ENCODE results near the gene NABP1. TPM values are rescaled to one million over a fixed set of nuclear protein-coding genes. Genes with fewer than 3 reads are reported as not detected.

The NABP1 gene, protein sequence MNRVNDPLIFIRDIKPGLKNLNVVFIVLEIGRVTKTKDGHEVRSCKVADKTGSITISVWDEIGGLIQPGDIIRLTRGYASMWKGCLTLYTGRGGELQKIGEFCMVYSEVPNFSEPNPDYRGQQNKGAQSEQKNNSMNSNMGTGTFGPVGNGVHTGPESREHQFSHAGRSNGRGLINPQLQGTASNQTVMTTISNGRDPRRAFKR
- 10 to 100 TPM; 26.8 to 62.5 TPM for polyA plus RNA-seq

- no peaks in the 10 kb centered on the region for H3K27me3 ChIP-seq (ENCODE audit: control insufficient read depth in 1 of 2, insufficient read depth in 2 of 2, low read length in 2 of 2)
- peak within 1 kb of the TSS; percentile 59 to 83 for H3K4me3 ChIP-seq (ENCODE audit: low read depth in 1 of 2, low read length in 2 of 2)
- peak within 1 kb of the TSS; percentile 96 to 98 for H3K27ac ChIP-seq (ENCODE audit: low read depth in 2 of 2, low read length in 1 of 2)
- WGBS, 2 donors: 0% methylated on average over 52 to 66 of the region's 66 CpGs
- H3K36me3 ChIP-seq (ENCODE audit: control insufficient read depth in 2 of 2, insufficient read depth in 2 of 2, low read length in 1 of 2): peaks cover 0 to 3% of the 10 kb centered on the region in 2 donors
- H3K4me1 ChIP-seq (ENCODE audit: control insufficient read depth in 2 of 2, insufficient read depth in 2 of 2, low read length in 1 of 2): no peaks in the 10 kb centered on the region
- H3K9me3 ChIP-seq (ENCODE audit: control insufficient read depth in 2 of 2, insufficient read depth in 1 of 2, low read depth in 1 of 2, low read length in 1 of 2): peaks cover 0 to 2% of the 10 kb centered on the region in 2 donors
Observed at GRCh38 chr2:191677646-191678436, at the start of gene NABP1. NABP1 (plus strand) TSS chr2:191678136; CDS start chr2:191678615, 479 bp downstream.

- no peak overlapping the region for H3K4me3 ChIP-seq (ENCODE audit: low read depth in 1 of 2, low read length in 2 of 2)
- 73 to 76% methylated on average over 7 of the region's 7 CpGs for WGBS, 2 donors
- no peaks in the 10 kb centered on the region for H3K27me3 ChIP-seq (ENCODE audit: control insufficient read depth in 1 of 2, insufficient read depth in 2 of 2, low read length in 2 of 2)
Observed at GRCh38 chr2:191629001-191629453, 48.9 kb upstream of the NABP1 start.

DNA sequence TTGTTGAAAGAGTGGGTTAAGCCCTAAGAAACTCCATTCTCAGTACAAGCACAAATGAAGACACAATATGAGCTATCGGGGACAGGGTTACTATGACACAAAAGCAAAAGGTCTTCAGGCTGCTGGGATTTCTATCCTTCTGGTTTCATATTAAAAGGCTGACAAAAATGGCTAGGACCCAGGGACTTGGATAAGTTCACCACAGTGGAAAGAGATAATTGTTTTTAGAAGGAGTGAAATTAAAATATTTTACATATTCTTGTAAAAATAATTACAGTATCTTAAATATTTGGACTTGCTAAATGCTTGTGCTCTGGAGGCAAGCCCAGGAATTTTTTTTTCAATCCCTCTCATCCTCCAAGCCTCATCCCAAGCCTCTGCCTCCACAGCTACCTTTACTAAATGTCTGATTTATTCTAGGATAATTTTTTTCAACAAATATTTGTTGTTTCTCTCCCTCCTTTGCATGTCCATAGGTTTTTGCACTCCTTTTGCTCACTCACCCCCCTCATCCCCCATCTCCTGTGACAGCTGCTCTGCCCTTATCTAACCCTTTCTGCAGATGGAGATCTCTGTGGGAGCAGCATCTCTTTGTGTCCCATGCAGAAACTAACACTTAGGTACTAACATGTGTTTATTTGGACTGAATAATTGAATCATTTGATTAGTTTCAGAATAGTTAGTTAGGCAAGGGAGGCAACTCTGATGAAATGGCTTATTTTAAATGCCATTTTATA lies 47.8 kb upstream of the NABP1 start:
- 64 to 68% methylated on average over 1 of the region's 1 CpG for WGBS, 2 donors
- no peak overlapping the region for H3K27ac ChIP-seq (ENCODE audit: low read depth in 2 of 2, low read length in 1 of 2)

More at GRCh38 chr2:191629001-191629453, 48.9 kb upstream of the NABP1 start:
- Histone ChIP-seq H3K4me1 (ENCODE audit: control insufficient read depth in 2 of 2, insufficient read depth in 2 of 2, low read length in 1 of 2) (no peaks in the 10 kb centered on the region), H3K27ac (ENCODE audit: low read depth in 2 of 2, low read length in 1 of 2) (no peak overlapping the region), H3K36me3 (ENCODE audit: control insufficient read depth in 2 of 2, insufficient read depth in 2 of 2, low read length in 1 of 2) (no peaks in the 10 kb centered on the region), H3K9me3 (ENCODE audit: control insufficient read depth in 2 of 2, insufficient read depth in 1 of 2, low read depth in 1 of 2, low read length in 1 of 2) (no peaks in the 10 kb centered on the region)

DNA sequence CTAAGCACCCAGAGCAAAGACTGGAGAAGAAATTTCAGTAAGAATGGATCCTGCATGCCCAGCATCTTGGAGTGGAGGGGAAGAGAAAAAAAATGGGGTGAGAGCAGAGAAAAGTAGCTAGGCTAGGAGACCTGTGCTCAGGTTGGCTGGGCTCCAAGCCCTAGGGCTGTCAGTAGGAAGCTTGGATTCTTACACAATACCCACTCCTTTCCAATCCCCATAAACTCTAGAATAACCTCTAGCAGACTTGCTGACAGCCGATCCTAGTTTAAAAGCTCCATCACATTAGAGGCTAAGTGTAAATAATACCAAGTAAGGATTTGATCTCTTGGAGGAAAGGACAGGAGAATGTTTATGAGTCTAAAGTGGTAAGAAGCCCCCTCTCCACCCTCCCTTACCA lies 46.2 kb upstream of the NABP1 start:
- Histone ChIP-seq H3K4me3 (ENCODE audit: low read depth in 1 of 2, low read length in 2 of 2) (no peak overlapping the region), H3K4me1 (ENCODE audit: control insufficient read depth in 2 of 2, insufficient read depth in 2 of 2, low read length in 1 of 2) (no peaks in the 10 kb centered on the region), H3K27me3 (ENCODE audit: control insufficient read depth in 1 of 2, insufficient read depth in 2 of 2, low read length in 2 of 2) (no peaks in the 10 kb centered on the region), H3K9me3 (ENCODE audit: control insufficient read depth in 2 of 2, insufficient read depth in 1 of 2, low read depth in 1 of 2, low read length in 1 of 2) (no peaks in the 10 kb centered on the region), H3K27ac (ENCODE audit: low read depth in 2 of 2, low read length in 1 of 2) (no peak overlapping the region), H3K36me3 (ENCODE audit: control insufficient read depth in 2 of 2, insufficient read depth in 2 of 2, low read length in 1 of 2) (no peaks in the 10 kb centered on the region)
- 36% methylated on average over 1 of the region's 1 CpG for WGBS, 2 donors

More for the DNA sequence above, 47.8 kb upstream of the NABP1 start:
- no peak overlapping the region for H3K4me3 ChIP-seq (ENCODE audit: low read depth in 1 of 2, low read length in 2 of 2)
- no peaks in the 10 kb centered on the region for H3K9me3 ChIP-seq (ENCODE audit: control insufficient read depth in 2 of 2, insufficient read depth in 1 of 2, low read depth in 1 of 2, low read length in 1 of 2)
- no peaks in the 10 kb centered on the region for H3K36me3 ChIP-seq (ENCODE audit: control insufficient read depth in 2 of 2, insufficient read depth in 2 of 2, low read length in 1 of 2)
- no peaks in the 10 kb centered on the region for H3K4me1 ChIP-seq (ENCODE audit: control insufficient read depth in 2 of 2, insufficient read depth in 2 of 2, low read length in 1 of 2)
- H3K27me3 ChIP-seq (ENCODE audit: control insufficient read depth in 1 of 2, insufficient read depth in 2 of 2, low read length in 2 of 2): no peaks in the 10 kb centered on the region

- Histone ChIP-seq H3K36me3 (ENCODE audit: control insufficient read depth in 2 of 2, insufficient read depth in 2 of 2, low read length in 1 of 2) (no peaks in the 10 kb centered on the region), H3K27me3 (ENCODE audit: control insufficient read depth in 1 of 2, insufficient read depth in 2 of 2, low read length in 2 of 2) (no peaks in the 10 kb centered on the region), H3K9me3 (ENCODE audit: control insufficient read depth in 2 of 2, insufficient read depth in 1 of 2, low read depth in 1 of 2, low read length in 1 of 2) (no peaks in the 10 kb centered on the region), H3K4me3 (ENCODE audit: low read depth in 1 of 2, low read length in 2 of 2) (no peak overlapping the region), H3K27ac (ENCODE audit: low read depth in 2 of 2, low read length in 1 of 2) (no peak overlapping the region), H3K4me1 (ENCODE audit: control insufficient read depth in 2 of 2, insufficient read depth in 2 of 2, low read length in 1 of 2) (peaks cover 0 to 2% of the 10 kb centered on the region in 2 donors)
- 91 to 92% methylated on average over 3 of the region's 3 CpGs for WGBS, 2 donors
Observed at GRCh38 chr2:191632426-191632825, 45.5 kb upstream of the NABP1 start.

GRCh38 chr2:191634791-191635190 lies 43.1 kb upstream of the NABP1 start:
- Histone ChIP-seq H3K27me3 (ENCODE audit: control insufficient read depth in 1 of 2, insufficient read depth in 2 of 2, low read length in 2 of 2) (no peaks in the 10 kb centered on the region), H3K4me3 (ENCODE audit: low read depth in 1 of 2, low read length in 2 of 2) (no peak overlapping the region), H3K27ac (ENCODE audit: low read depth in 2 of 2, low read length in 1 of 2) (no peak overlapping the region), H3K4me1 (ENCODE audit: control insufficient read depth in 2 of 2, insufficient read depth in 2 of 2, low read length in 1 of 2) (peaks cover 0 to 2% of the 10 kb centered on the region in 2 donors), H3K36me3 (ENCODE audit: control insufficient read depth in 2 of 2, insufficient read depth in 2 of 2, low read length in 1 of 2) (no peaks in the 10 kb centered on the region), H3K9me3 (ENCODE audit: control insufficient read depth in 2 of 2, insufficient read depth in 1 of 2, low read depth in 1 of 2, low read length in 1 of 2) (no peaks in the 10 kb centered on the region)
- 94 to 98% methylated on average over 1 of the region's 1 CpG for WGBS, 2 donors

DNA sequence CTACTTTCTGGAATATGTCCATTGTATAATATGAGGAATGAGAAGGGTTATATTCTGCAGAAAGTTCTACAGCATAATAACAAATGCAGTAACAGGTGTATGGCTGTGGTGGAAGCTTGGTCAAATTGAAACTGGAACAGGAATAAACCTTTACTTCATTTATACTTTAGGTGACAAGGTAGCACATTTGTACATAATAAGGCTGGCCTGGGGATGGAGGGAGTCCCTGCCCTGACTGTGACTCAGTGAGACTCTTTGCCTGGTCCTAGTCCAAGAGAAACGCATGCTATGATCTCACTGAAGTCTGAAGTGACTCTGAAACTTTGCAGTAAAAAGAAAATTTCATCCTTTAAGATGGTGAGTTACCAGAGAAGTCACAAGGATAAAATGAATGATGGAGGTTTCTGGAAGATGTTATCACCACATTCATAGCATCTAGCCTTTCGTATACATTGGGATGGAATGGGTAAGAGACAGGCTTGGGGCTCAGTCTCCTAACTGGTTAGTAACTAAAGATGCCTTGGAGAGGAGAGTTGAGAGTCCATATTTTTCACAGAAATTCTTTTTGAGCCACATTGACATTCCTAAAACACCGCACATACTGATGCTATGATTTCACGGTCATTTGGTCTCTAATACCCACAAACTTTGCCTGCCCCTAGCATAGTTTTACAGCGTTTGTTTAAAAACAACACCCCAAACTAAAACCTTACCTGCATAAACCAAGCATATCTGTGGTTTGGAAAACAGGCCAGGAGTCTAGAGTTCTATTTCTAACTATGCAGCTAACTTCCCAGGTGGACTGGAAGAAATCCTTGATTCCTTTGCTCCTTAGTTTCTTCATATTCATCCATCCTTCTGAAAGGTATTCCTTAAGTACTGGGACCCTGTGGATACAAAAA lies 42.4 kb upstream of the NABP1 start:
- Histone ChIP-seq H3K36me3 (ENCODE audit: control insufficient read depth in 2 of 2, insufficient read depth in 2 of 2, low read length in 1 of 2) (no peaks in the 10 kb centered on the region), H3K27ac (ENCODE audit: low read depth in 2 of 2, low read length in 1 of 2) (no peak overlapping the region), H3K4me3 (ENCODE audit: low read depth in 1 of 2, low read length in 2 of 2) (no peak overlapping the region), H3K9me3 (ENCODE audit: control insufficient read depth in 2 of 2, insufficient read depth in 1 of 2, low read depth in 1 of 2, low read length in 1 of 2) (no peaks in the 10 kb centered on the region), H3K27me3 (ENCODE audit: control insufficient read depth in 1 of 2, insufficient read depth in 2 of 2, low read length in 2 of 2) (no peaks in the 10 kb centered on the region), H3K4me1 (ENCODE audit: control insufficient read depth in 2 of 2, insufficient read depth in 2 of 2, low read length in 1 of 2) (peaks cover 0 to 2% of the 10 kb centered on the region in 2 donors)
- WGBS, 2 donors: 76 to 83% methylated on average over 5 of the region's 5 CpGs

GRCh38 chr2:191636235-191636543 lies 41.7 kb upstream of the NABP1 start:
- peaks cover 0 to 2% of the 10 kb centered on the region in 2 donors for H3K4me1 ChIP-seq (ENCODE audit: control insufficient read depth in 2 of 2, insufficient read depth in 2 of 2, low read length in 1 of 2)
- no peak overlapping the region for H3K27ac ChIP-seq (ENCODE audit: low read depth in 2 of 2, low read length in 1 of 2)
- no peaks in the 10 kb centered on the region for H3K9me3 ChIP-seq (ENCODE audit: control insufficient read depth in 2 of 2, insufficient read depth in 1 of 2, low read depth in 1 of 2, low read length in 1 of 2)
- no peaks in the 10 kb centered on the region for H3K36me3 ChIP-seq (ENCODE audit: control insufficient read depth in 2 of 2, insufficient read depth in 2 of 2, low read length in 1 of 2)
- H3K27me3 ChIP-seq (ENCODE audit: control insufficient read depth in 1 of 2, insufficient read depth in 2 of 2, low read length in 2 of 2): no peaks in the 10 kb centered on the region
- H3K4me3 ChIP-seq (ENCODE audit: low read depth in 1 of 2, low read length in 2 of 2): no peak overlapping the region

- WGBS, 2 donors: 96 to 100% methylated on average over 1 of the region's 1 CpG
- Histone ChIP-seq H3K27ac (ENCODE audit: low read depth in 2 of 2, low read length in 1 of 2) (no peak overlapping the region), H3K4me3 (ENCODE audit: low read depth in 1 of 2, low read length in 2 of 2) (no peak overlapping the region), H3K4me1 (ENCODE audit: control insufficient read depth in 2 of 2, insufficient read depth in 2 of 2, low read length in 1 of 2) (peaks cover 0 to 2% of the 10 kb centered on the region in 2 donors), H3K9me3 (ENCODE audit: control insufficient read depth in 2 of 2, insufficient read depth in 1 of 2, low read depth in 1 of 2, low read length in 1 of 2) (no peaks in the 10 kb centered on the region), H3K36me3 (ENCODE audit: control insufficient read depth in 2 of 2, insufficient read depth in 2 of 2, low read length in 1 of 2) (no peaks in the 10 kb centered on the region), H3K27me3 (ENCODE audit: control insufficient read depth in 1 of 2, insufficient read depth in 2 of 2, low read length in 2 of 2) (no peaks in the 10 kb centered on the region)
Observed at GRCh38 chr2:191636586-191636985, 41.4 kb upstream of the NABP1 start.
